OCI-LY7 (cell line): ENCODE data around the gene GSE1. TPM values are rescaled to one million over a fixed set of nuclear protein-coding genes. Genes with fewer than 3 reads are reported as not detected.

Experiments used
- BruUV-seq: library from RNA; stranded (reverse); fragments of 400-500 nt; replicated peaks from 2 replicates; lab custom pipeline; 2021; lab: Mats Ljungman, UMichigan
- CTCF ChIA-PET: fragments of 300-600 bp; sonication (Branson Sonifier 250); formaldehyde crosslinking; loops from one replicate; lab custom pipeline; 2022; ENCODE audit warnings: antibody characterized with exemption; ENCODE audit not compliant: unreplicated experiment; lab: Charles Lee
- POLR2A ChIA-PET: fragments of 300-600 bp; sonication (Branson Sonifier 250); formaldehyde crosslinking; loops from one replicate; lab custom pipeline; 2022; ENCODE audit warnings: antibody characterized with exemption; lab: Charles Lee
- DNase-seq: peaks from one replicate; pipeline ENCODE4 v3.0.0-alpha.2; 2015; ENCODE audit warnings: low spot score
- H2AFZ ChIP-seq: fragments of 200-600 bp; sonication (generic), shearing (Covaris generic); 2 replicates; pipeline ENCODE4 v1.6.1; 2014; ENCODE audit warnings: mild to moderate bottlenecking, antibody characterized with exemption, low read length, moderate library complexity
- H3K27ac ChIP-seq: fragments of 200-600 bp; sonication (generic); 2 replicates; pipeline ENCODE4 v1.5.1; 2014; ENCODE audit warnings: mixed run types, low read depth, mild to moderate bottlenecking, moderate library complexity, low read length, inconsistent platforms; ENCODE audit not compliant: poor library complexity, severe bottlenecking
- H3K36me3 ChIP-seq: fragments of 200-600 bp; sonication (generic); 2 replicates; pipeline ENCODE4 v1.6.1; 2014; ENCODE audit warnings: mild to moderate bottlenecking, antibody characterized with exemption, low read length, moderate library complexity, mixed read lengths; ENCODE audit not compliant: insufficient read depth
- H3K4me1 ChIP-seq: fragments of 200-600 bp; sonication (generic); 2 replicates; pipeline ENCODE4 v1.5.1; 2014; ENCODE audit warnings: mild to moderate bottlenecking, low read length; ENCODE audit not compliant: insufficient read depth, poor library complexity, severe bottlenecking
- H3K4me2 ChIP-seq: fragments of 200-600 bp; sonication (generic); 2 replicates; pipeline ENCODE4 v1.6.1; 2014; ENCODE audit warnings: mild to moderate bottlenecking, low read length
- H3K4me3 ChIP-seq: fragments of 200-600 bp; sonication (generic); 2 replicates; pipeline ENCODE4 v1.5.1; 2014; ENCODE audit warnings: mild to moderate bottlenecking, low read depth, low read length; ENCODE audit not compliant: poor library complexity, severe bottlenecking
- H3K79me2 ChIP-seq: fragments of 200-600 bp; sonication (generic); 2 replicates; pipeline ENCODE4 v1.6.1; 2016; ENCODE audit warnings: low read depth, mild to moderate bottlenecking, low read length, moderate library complexity, mixed read lengths; ENCODE audit not compliant: insufficient read depth
- H3K9me2 ChIP-seq: fragments of 200-600 bp; sonication (generic); 2 replicates; pipeline ENCODE4 v1.6.1; 2016; ENCODE audit warnings: mild to moderate bottlenecking, low read length, mixed read lengths; ENCODE audit not compliant: insufficient read depth
- H3K9me3 ChIP-seq: fragments of 200-600 bp; sonication (generic); 2 replicates; pipeline ENCODE4 v1.6.1; 2014; ENCODE audit warnings: mild to moderate bottlenecking, mixed run types, low read length, mixed read lengths
- H4K20me1 ChIP-seq: fragments of 200-600 bp; sonication (generic); 2 replicates; pipeline ENCODE4 v1.6.1; 2014; ENCODE audit warnings: mild to moderate bottlenecking, antibody characterized with exemption, low read length, moderate library complexity, mixed read lengths; ENCODE audit not compliant: insufficient read depth
- CTCF ChIP-seq: fragments of 200-600 bp; sonication (generic); conservative IDR thresholded peaks from 2 replicates; pipeline ENCODE4 v1.5.1; 2014; ENCODE audit warnings: mild to moderate bottlenecking, antibody characterized with exemption, low read length, moderate library complexity, mixed read lengths
- EZH2phosphoT487 ChIP-seq: fragments of 200-600 bp; sonication (generic); IDR thresholded peaks from 2 replicates; pipeline ENCODE4 v1.6.1; 2018; ENCODE audit warnings: low read depth, borderline replicate concordance, mild to moderate bottlenecking, mixed run types, antibody characterized with exemption, low read length, moderate library complexity, mixed read lengths
- intact Hi-C: fragments of 100-400 bp; cut with micrococcal nuclease; formaldehyde crosslinking; loops from one replicate; pipeline ENCODE4 v1.10.0; 2022; ENCODE audit not compliant: unreplicated experiment
- total RNA-seq, 2 experiments: library from RNA; depleted of rRNA in 1 of 2; stranded (reverse); fragments of >200 nt in 1 of 2; shearing (Covaris generic) in 1 of 2; gene quantifications; 2 replicates each; pipeline ENCODE4 v1.2.3, GENCODE V29; 2014 to 2022

The GSE1 gene
- total RNA-seq, 2 experiments from 2014 or later: 30.9 to 66.6 TPM

DNA sequence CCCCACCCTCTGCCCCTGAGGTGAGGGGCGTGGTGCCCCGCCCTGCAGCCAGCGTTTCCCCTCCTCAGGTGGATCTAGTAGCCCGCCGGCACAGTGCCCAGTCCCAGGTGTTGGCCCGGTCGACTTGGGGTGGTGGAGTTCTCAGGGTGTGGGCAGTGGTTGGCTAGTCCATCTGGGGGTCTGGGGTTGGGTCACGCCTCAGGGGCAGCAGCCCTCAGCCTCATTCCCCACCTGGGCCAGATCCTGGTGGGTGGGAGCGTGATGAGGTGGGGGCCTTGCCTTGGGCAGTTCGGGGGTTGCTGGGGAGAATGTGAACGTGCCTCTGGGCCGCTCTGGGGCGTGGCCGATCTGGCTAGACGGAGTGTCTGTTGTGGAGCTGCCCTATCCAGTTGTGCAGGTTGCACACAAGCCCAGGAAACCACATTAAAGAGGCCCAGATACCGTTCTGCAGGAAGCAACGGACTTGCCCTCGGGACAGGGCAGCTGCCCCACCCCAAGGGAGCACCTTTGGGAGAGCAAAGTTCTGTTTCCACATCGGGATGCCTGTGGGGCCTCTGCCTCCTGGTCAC, 32.0 kb downstream of the GSE1 start:
- no peak overlapping the region for H2AFZ ChIP-seq
- no peak for DNase-seq
- no peak overlapping the region for H3K27ac ChIP-seq
- no peak overlapping the region for H3K4me3 ChIP-seq
- ChIA-PET CTCF (interaction anchor here (0.7 kb wide), 1 partner anchor 168 kb away, joined by 3 read pairs; no protein-coding TSS in a partner anchor), POLR2A (no interaction called here)
- no peaks in the 10 kb centered on the region for H3K79me2 ChIP-seq
- H3K9me2 ChIP-seq: no peaks in the 10 kb centered on the region
- no peaks in the 10 kb centered on the region for H4K20me1 ChIP-seq
- no TSS peak for BruUV-seq
- TF ChIP-seq EZH2phosphoT487 (no peak), CTCF (no peak)
- H3K36me3 ChIP-seq: peaks cover 15% of the 10 kb centered on the region; the same call in 1 of the 2 replicates
- intact Hi-C loops: no loop called here
- H3K9me3 ChIP-seq: no peaks in the 10 kb centered on the region
- H3K4me1 ChIP-seq: peaks cover 4% of the 10 kb centered on the region
- no peak overlapping the region for H3K4me2 ChIP-seq

DNA sequence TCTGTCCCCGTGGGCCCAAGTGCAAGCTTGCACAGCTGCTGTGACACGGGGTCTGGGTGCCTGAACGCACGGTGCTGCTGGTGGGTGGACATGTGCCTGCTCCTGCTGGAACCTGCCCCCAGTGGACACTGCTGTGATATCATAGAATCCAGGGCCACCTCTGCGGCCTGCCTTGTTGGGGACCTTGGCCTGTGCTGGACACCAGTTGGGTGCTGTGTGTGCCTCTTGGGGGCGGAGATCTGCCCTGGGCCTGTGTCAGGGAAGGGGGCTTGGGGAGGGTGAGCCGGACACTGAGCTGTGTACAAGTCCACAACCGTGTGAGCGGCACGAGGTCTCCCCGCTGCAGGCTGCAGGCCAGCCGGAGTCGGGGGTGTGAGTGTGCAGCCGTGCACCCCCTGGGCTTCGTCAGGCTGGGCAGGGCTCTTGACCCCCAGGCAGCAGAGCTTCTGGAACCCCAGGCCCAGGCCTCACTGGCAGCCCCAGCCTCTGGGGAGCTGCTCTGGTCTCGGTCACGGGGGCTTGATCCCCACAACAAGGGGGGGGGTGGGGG, 33.3 kb downstream of the GSE1 start:
- POLR2A ChIA-PET: no interaction called here
- Histone ChIP-seq H3K4me2 (no peak overlapping the region), H3K36me3 (peaks cover 24% of the 10 kb centered on the region; the same call in 1 of the 2 replicates), H3K27ac (no peak overlapping the region), H3K9me2 (no peaks in the 10 kb centered on the region), H4K20me1 (no peaks in the 10 kb centered on the region), H3K4me1 (peaks cover 9% of the 10 kb centered on the region), H2AFZ (no peak overlapping the region), H3K9me3 (no peaks in the 10 kb centered on the region), H3K79me2 (no peaks in the 10 kb centered on the region), H3K4me3 (no peak overlapping the region)
- intact Hi-C loops: no loop called here
- no peak for DNase-seq
- no peak for TF ChIP-seq EZH2phosphoT487
- no peak for TF ChIP-seq CTCF
- CTCF ChIA-PET: no interaction called here
- BruUV-seq: no TSS peak

DNA sequence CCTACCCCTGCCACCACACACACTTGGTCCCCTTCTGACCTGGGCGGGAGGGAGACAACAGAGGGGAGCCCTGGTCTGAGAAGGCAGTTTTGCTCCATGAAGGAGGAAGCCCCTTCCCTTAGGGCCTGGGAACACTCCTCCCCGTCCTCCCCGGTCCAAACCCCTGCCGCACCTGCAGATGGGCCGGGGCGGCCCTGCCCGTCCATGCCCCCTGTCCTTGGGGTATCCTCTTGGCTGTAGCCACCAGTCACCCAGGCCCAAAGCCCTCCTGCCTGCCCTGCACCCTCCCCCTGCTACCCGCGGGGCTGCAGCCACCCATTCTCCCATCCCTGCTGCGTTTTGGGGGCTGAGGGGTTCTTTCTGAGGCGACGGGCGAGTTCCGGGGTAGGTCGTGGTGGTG, 33.9 kb downstream of the GSE1 start:
- no peak for DNase-seq
- Histone ChIP-seq H3K79me2 (no peaks in the 10 kb centered on the region), H3K9me2 (no peaks in the 10 kb centered on the region), H3K27ac (no peak overlapping the region), H3K4me1 (peaks cover 12% of the 10 kb centered on the region), H3K36me3 (peaks cover 29% of the 10 kb centered on the region), H3K9me3 (no peaks in the 10 kb centered on the region), H3K4me3 (no peak overlapping the region), H4K20me1 (no peaks in the 10 kb centered on the region), H2AFZ (no peak overlapping the region), H3K4me2 (no peak overlapping the region)
- BruUV-seq: no TSS peak
- intact Hi-C loops: no loop called here
- ChIA-PET POLR2A (no interaction called here), CTCF (no interaction called here)
- TF ChIP-seq CTCF (no peak), EZH2phosphoT487 (no peak)
